GM12878 (cell line): ENCODE results near the gene LRRC8A. TPM values are rescaled to one million over a fixed set of nuclear protein-coding genes. Genes with fewer than 3 reads are reported as not detected.
A peak's percentile ranks its signal among the peaks of the same experiment; 100 is the strongest.

Experiments
- ATF2 ChIP-seq: IDR thresholded peaks from 2 replicates; pipeline ENCODE4 v1.6.1; 2012; ENCODE audit warnings: low read length, inconsistent platforms
- ATF7 ChIP-seq: fragments of 450-650 bp; IDR thresholded peaks from 2 replicates; pipeline ENCODE4 v1.6.1; 2016; ENCODE audit warnings: low read depth, mild to moderate bottlenecking
- BACH1 ChIP-seq: fragments of 450-650 bp; IDR thresholded peaks from 2 replicates; pipeline ENCODE4 v1.6.1; 2017; ENCODE audit warnings: mild to moderate bottlenecking, borderline replicate concordance
- BHLHE40 ChIP-seq, 2 experiments: fragments of 450-650 bp in 1 of 2; IDR thresholded peaks; 2 replicates each; pipeline ENCODE4 v1.6.1; 2011 to 2017; ENCODE audit warnings: low read depth in 2 of 2, borderline replicate concordance in 1 of 2, improper control_type of control experiment in 1 of 2, low read length in 1 of 2, mild to moderate bottlenecking in 1 of 2
- BMI1 ChIP-seq: fragments of 450-650 bp; IDR thresholded peaks from 2 replicates; pipeline ENCODE4 v1.6.1; 2016; ENCODE audit warnings: mild to moderate bottlenecking, moderate library complexity, borderline replicate concordance
- CBX5 ChIP-seq: sonication (generic); IDR thresholded peaks from 2 replicates; pipeline ENCODE4 v1.6.1; 2016; ENCODE audit warnings: low read depth, moderate library complexity, mild to moderate bottlenecking, inconsistent platforms
- CHD1 ChIP-seq: IDR thresholded peaks from 2 replicates; pipeline ENCODE4 v1.6.1; 2012; ENCODE audit warnings: low read depth, low read length, improper control_type of control experiment
- CREB1 ChIP-seq: IDR thresholded peaks from 2 replicates; pipeline ENCODE4 v1.6.1; 2012; ENCODE audit warnings: low read depth, mild to moderate bottlenecking, inconsistent platforms
- CREM ChIP-seq: IDR thresholded peaks from 2 replicates; pipeline ENCODE4 v1.6.1; 2014; ENCODE audit warnings: antibody characterized with exemption, low read depth
- E2F4 ChIP-seq: IDR thresholded peaks from 2 replicates; pipeline ENCODE4 v1.6.1; 2012; ENCODE audit warnings: low read depth, low read length, improper control_type of control experiment
- EP300 ChIP-seq, 2 experiments: fragments of 150-350 bp in 1 of 2; IDR thresholded peaks; 2 replicates each; pipeline ENCODE4 v1.6.1; 2011 to 2012; ENCODE audit warnings: low read depth in 2 of 2, low read length in 2 of 2, borderline replicate concordance in 1 of 2, improper control_type of control experiment in 1 of 2, inconsistent platforms in 1 of 2; ENCODE audit not compliant: control insufficient read depth in 1 of 2
- ESRRA ChIP-seq: IDR thresholded peaks from 2 replicates; pipeline ENCODE4 v1.6.1; 2012; ENCODE audit warnings: mild to moderate bottlenecking, low read length, improper control_type of control experiment
- EZH2 ChIP-seq: IDR thresholded peaks from 2 replicates; pipeline ENCODE4 v1.6.1; 2012; ENCODE audit warnings: low read depth, mild to moderate bottlenecking, control low read depth, inconsistent platforms, low read length, borderline replicate concordance; ENCODE audit not compliant: control insufficient read depth
- FOS ChIP-seq: IDR thresholded peaks from 3 replicates; pipeline ENCODE4 v1.6.1; 2011; ENCODE audit warnings: borderline replicate concordance; ENCODE audit not compliant: insufficient read length; ENCODE audit errors: extremely low read depth
- FOXM1 ChIP-seq: IDR thresholded peaks from 2 replicates; pipeline ENCODE4 v1.6.1; 2012; ENCODE audit warnings: low read depth, mild to moderate bottlenecking, inconsistent platforms, low read length, moderate library complexity
- HDAC6 ChIP-seq: fragments of 200-600 bp; sonication (generic); IDR thresholded peaks from one replicate; pipeline ENCODE4 v1.8.0; 2017; ENCODE audit warnings: antibody characterized with exemption; ENCODE audit not compliant: unreplicated experiment
- JUND ChIP-seq: IDR thresholded peaks from 2 replicates; pipeline ENCODE4 v1.6.1; 2012; ENCODE audit warnings: low read depth, mild to moderate bottlenecking, low read length, improper control_type of control experiment, moderate library complexity
- KAT2A ChIP-seq: conservative IDR thresholded peaks from 2 replicates; pipeline ENCODE4 v1.6.1; 2011; ENCODE audit warnings: low read depth, low read length; ENCODE audit not compliant: control insufficient read depth
- LARP7 ChIP-seq: fragments of 450-650 bp; IDR thresholded peaks from 2 replicates; pipeline ENCODE4 v1.6.1; 2017; ENCODE audit warnings: mild to moderate bottlenecking
- NRF1 ChIP-seq: conservative IDR thresholded peaks from 2 replicates; pipeline ENCODE4 v1.6.1; 2011; ENCODE audit warnings: mild to moderate bottlenecking, low read depth, low read length, improper control_type of control experiment
- PAX8 ChIP-seq: fragments of 450-650 bp; IDR thresholded peaks from 2 replicates; pipeline ENCODE4 v1.6.1; 2017; ENCODE audit warnings: mild to moderate bottlenecking, moderate library complexity
- RBBP5 ChIP-seq: fragments of 200-600 bp; sonication (generic); conservative IDR thresholded peaks from 2 replicates; pipeline ENCODE4 v1.6.1; 2016
- SUZ12 ChIP-seq: fragments of 200-600 bp; sonication (generic); IDR thresholded peaks from one replicate; pipeline ENCODE4 v1.6.1; 2018; ENCODE audit warnings: antibody characterized with exemption, mild to moderate bottlenecking; ENCODE audit not compliant: unreplicated experiment
- TCF7 ChIP-seq: IDR thresholded peaks from 2 replicates; pipeline ENCODE4 v1.6.1; 2014; ENCODE audit warnings: antibody characterized with exemption, borderline replicate concordance
- ZNF24 ChIP-seq: fragments of 450-650 bp; IDR thresholded peaks from 2 replicates; pipeline ENCODE4 v1.6.1; 2017; ENCODE audit warnings: antibody characterized with exemption, mild to moderate bottlenecking
- ZSCAN29 ChIP-seq: fragments of 450-650 bp; IDR thresholded peaks from 2 replicates; pipeline ENCODE4 v1.6.1; 2017; ENCODE audit warnings: mild to moderate bottlenecking, moderate library complexity
- polyA plus RNA-seq, 11 experiments: library from polyadenylated mRNA; depleted of rRNA in 4 of 11; unstranded in 6 of 11; stranded (reverse) in 5 of 11; fragments of >200 nt; fragmentation: Nextera tagmentation in 4 of 11; fragmentation: Illumina TruSeq in 1 of 11; extraction: Ambion mirVana in 4 of 11; extraction: Trizol in 1 of 11; gene quantifications; 1 replicate in 1 of 11; 2 replicates in 10 of 11; pipeline versions ENCODE4 v1.2.1 to v1.2.3, GENCODE V29; 2011 to 2016; ENCODE audit warnings: inconsistent platforms in 2 of 11, missing spikeins in 2 of 11, low read depth in 1 of 11
- total RNA-seq, 4 experiments: library from RNA; depleted of rRNA in 3 of 4; stranded (reverse); fragments of >200 nt in 3 of 4; fragmentation: Illumina TruSeq in 1 of 4; extraction: Trizol in 1 of 4; gene quantifications; 2 replicates each; pipeline versions ENCODE4 v1.2.1 to v1.2.3, GENCODE V29; 2013 to 2021
- TF ChIP-seq, protein P1 (sequence below): fragments of 450-650 bp; formaldehyde crosslinking; IDR thresholded peaks from 2 replicates; pipeline ENCODE4 v1.4.0; 2022; ENCODE audit warnings: mild to moderate bottlenecking, moderate library complexity

LRRC8A gene
- total and polyA plus RNA-seq, 10 of the 15 experiments (the other 5 are each of a cell fraction or from before 2014, with no cell fraction given) = 1.6 to 15.9 (median 9.7) TPM

DNA sequence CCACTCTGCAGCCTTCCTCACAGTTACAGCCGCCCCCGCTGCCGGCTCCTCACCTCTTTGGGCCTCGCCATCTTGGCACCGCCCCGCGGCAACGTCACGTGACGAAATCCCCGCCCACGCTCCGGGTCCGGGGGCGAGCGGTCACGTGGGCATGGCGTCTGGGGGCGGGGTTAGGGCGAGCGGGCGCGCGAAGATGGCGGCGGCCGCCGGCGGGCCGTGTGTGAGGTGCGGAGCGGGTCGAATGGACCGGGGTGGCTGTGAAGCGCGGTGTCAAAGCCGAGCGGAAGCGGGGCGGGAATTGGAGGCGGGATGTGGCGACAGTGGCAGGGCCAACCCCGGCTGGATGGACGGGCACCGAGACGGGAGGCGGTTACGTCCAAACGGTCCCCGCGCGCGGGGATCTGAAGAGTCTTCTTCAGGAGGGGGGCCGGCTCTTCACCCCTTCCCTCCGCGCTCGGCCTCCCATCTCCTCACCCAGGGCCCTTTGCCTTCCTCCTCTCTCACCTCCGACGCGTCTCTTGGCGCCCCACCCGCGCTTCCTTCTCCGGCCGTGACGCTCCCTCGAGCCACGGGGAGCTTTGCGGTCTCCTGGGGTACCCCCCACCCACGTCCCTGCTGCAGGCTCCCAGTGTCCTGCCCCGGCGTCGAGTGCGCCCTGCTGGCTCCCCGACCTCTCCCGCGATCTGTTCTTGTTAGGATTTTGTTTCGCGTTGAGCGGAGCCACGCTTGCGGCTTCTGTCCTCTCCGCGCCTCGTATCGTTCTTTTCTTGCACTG lies 65.8 kb downstream of the LRRC8A start, which contains the start of the genes DOLK and NUP188 (continued):
- peak; percentile 18 for TF ChIP-seq FOS
- TF ChIP-seq ZNF24 = no peak
- TF ChIP-seq, protein P1, sequence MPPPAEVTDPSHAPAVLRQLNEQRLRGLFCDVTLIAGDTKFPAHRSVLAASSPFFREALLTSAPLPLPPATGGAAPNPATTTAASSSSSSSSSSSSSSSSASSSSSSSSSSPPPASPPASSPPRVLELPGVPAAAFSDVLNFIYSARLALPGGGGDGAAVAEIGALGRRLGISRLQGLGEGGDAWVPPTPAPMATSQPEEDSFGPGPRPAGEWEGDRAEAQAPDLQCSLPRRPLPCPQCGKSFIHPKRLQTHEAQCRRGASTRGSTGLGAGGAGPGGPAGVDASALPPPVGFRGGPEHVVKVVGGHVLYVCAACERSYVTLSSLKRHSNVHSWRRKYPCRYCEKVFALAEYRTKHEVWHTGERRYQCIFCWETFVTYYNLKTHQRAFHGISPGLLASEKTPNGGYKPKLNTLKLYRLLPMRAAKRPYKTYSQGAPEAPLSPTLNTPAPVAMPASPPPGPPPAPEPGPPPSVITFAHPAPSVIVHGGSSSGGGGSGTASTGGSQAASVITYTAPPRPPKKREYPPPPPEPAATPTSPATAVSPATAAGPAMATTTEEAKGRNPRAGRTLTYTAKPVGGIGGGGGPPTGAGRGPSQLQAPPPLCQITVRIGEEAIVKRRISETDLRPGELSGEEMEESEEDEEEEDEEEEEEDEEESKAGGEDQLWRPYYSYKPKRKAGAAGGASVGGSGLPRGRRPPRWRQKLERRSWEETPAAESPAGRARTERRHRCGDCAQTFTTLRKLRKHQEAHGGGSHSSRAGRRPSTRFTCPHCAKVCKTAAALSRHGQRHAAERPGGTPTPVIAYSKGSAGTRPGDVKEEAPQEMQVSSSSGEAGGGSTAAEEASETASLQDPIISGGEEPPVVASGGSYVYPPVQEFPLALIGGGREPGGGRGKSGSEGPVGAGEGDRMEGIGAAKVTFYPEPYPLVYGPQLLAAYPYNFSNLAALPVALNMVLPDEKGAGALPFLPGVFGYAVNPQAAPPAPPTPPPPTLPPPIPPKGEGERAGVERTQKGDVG (CRISPR knock-in tag) = peak; percentile 89
- TF ChIP-seq ATF7 = peak; percentile 56; the same call in 1 of the 2 replicates
- TF ChIP-seq NRF1 = no peak
- peak; percentile 15; the same call in 1 of the 2 replicates for TF ChIP-seq BMI1
- no peak for TF ChIP-seq RBBP5
- no peak for TF ChIP-seq EZH2
- TF ChIP-seq JUND = 0 out of 2 replicates have a peak, but pooled peaks have one; percentile 3
- no peak for TF ChIP-seq PAX8
- no peak for TF ChIP-seq TCF7
- no peak for TF ChIP-seq KAT2A
- TF ChIP-seq E2F4 = no peak
- TF ChIP-seq CHD1 = no peak
- TF ChIP-seq CREB1 = peak; percentile 90
- peak; percentile 89; the same call in 1 of the 2 replicates for TF ChIP-seq BACH1
- TF ChIP-seq SUZ12 = no peak
- TF ChIP-seq ZSCAN29 = no peak
- peak; percentile 43; the same call in 1 of the 2 replicates for TF ChIP-seq LARP7
- TF ChIP-seq ATF2 = no peak
- TF ChIP-seq HDAC6 = peak; percentile 44
- TF ChIP-seq ESRRA = no peak
- peak; percentile 94 to 99 for TF ChIP-seq BHLHE40 (IDR thresholded peaks at IDR 0.05; ENCODE audit: borderline replicate concordance in 1 of 2, low read depth in 2 of 2, low read length in 1 of 2)
- TF ChIP-seq EP300 (IDR thresholded peaks at IDR 0.05; ENCODE audit: borderline replicate concordance in 1 of 2, control insufficient read depth in 1 of 2, low read depth in 2 of 2, low read length in 2 of 2) = no peak
- TF ChIP-seq CBX5 = no peak
- peak; percentile 86 for TF ChIP-seq CREM
- TF ChIP-seq FOXM1 = no peak
